ENCODE results near the gene HID1. TPM values are rescaled to one million over a fixed set of nuclear protein-coding genes. Genes with fewer than 3 reads are reported as not detected.
A peak's percentile ranks its signal among the peaks of the same experiment; 100 is the strongest.

HID1 gene
- total and polyA plus RNA-seq, 2 experiments from 2014 or later = 8.7 to 10.9 TPM

DNA sequence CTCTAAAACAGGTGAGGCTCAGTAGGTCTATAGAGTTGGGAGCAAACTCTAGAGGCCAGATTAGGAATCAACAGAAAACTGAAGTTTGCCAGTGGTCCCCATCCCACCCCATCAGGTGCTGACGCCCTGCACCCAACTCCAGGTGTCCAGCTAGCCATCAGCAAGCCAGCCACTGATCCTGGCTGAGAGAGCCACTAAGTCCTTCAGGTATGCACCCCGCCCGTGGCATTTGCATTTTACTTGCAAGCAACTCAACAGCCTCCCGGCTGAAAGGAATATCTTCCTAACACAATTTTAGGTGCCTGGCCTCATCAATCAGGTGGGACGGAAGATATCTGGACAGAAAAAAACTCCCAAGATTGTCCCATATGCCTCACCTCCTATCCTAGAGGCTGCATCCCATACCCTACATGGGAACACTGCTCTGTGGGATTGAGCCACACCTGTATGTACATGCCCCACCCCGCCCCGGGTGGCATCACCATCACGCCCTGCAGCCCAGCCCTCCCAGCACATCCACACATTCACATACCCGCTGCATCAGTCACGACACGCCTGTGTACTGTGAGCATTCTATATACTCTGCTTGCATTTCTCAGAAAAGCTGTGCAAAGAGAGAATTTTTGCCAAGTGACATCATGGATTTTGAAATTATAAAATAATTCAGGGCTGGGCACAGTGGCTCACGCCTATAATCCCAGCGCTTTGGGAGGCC, 28.6 kb downstream of the HID1 start:
- Mint-ChIP-seq H3K4me3 (no peak overlapping the region), H3K27me3 (ENCODE audit: insufficient read depth, low read depth, poor library complexity) (peaks cover 21% of the 10 kb centered on the region), H3K36me3 (ENCODE audit: low read depth) (no peaks in the 10 kb centered on the region), H3K27ac (no peak overlapping the region), H3K4me1 (peaks cover 11% of the 10 kb centered on the region), H3K9me3 (no peaks in the 10 kb centered on the region)
- Histone ChIP-seq H3K9me2 (ENCODE audit: insufficient read depth) (no peaks in the 10 kb centered on the region), H3K4me1 (ENCODE audit: insufficient read depth) (0 out of 2 replicates have a peak, but pooled peaks cover 4% of the 10 kb centered on the region), H4K20me1 (replicated peaks; ENCODE audit: insufficient read depth) (no peaks in the 10 kb centered on the region), H3K27me3 (ENCODE audit: insufficient read depth) (peaks cover 10% of the 10 kb centered on the region), H3K27ac (ENCODE audit: low read depth) (no peak overlapping the region), H3K36me3 (ENCODE audit: insufficient read depth) (no peaks in the 10 kb centered on the region), H3K4me3 (no peak overlapping the region), H3K4me2 (no peak overlapping the region), H2AFZ (no peak overlapping the region), H3F3A (replicated peaks; ENCODE audit: low read depth) (no peaks in the 10 kb centered on the region), H3K79me2 (replicated peaks; ENCODE audit: insufficient read depth) (no peaks in the 10 kb centered on the region)
- peak; percentile 73 for ATAC-seq
- DNase-seq (ENCODE audit: low spot score) = peak; percentile 51
- TF ChIP-seq EZH2 (IDR thresholded peaks at IDR 0.05; ENCODE audit: low read depth, unreplicated experiment) (no peak), CREB1 (CRISPR knock-in tag; IDR thresholded peaks at IDR 0.05; ENCODE audit: low read depth) (no peak), EZH2phosphoT487 (IDR thresholded peaks at IDR 0.05; ENCODE audit: unreplicated experiment) (no peak), POLR2AphosphoS5 (IDR thresholded peaks at IDR 0.05; ENCODE audit: low read depth) (no peak), ZNF114 (CRISPR knock-in tag; IDR thresholded peaks at IDR 0.05) (no peak), STAT1 (IDR thresholded peaks at IDR 0.05; ENCODE audit: unreplicated experiment) (no peak), ZNF331 (CRISPR knock-in tag; IDR thresholded peaks at IDR 0.05; ENCODE audit: low read depth) (no peak), JUNB (IDR thresholded peaks at IDR 0.05; ENCODE audit: unreplicated experiment) (no peak), NANOG (IDR thresholded peaks at IDR 0.05; ENCODE audit: borderline replicate concordance) (no peak)
- TF ChIP-seq, protein P1, sequence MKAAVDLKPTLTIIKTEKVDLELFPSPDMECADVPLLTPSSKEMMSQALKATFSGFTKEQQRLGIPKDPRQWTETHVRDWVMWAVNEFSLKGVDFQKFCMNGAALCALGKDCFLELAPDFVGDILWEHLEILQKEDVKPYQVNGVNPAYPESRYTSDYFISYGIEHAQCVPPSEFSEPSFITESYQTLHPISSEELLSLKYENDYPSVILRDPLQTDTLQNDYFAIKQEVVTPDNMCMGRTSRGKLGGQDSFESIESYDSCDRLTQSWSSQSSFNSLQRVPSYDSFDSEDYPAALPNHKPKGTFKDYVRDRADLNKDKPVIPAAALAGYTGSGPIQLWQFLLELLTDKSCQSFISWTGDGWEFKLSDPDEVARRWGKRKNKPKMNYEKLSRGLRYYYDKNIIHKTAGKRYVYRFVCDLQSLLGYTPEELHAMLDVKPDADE (IDR thresholded peaks at IDR 0.05) = no peak
- TF ChIP-seq, protein P2, sequence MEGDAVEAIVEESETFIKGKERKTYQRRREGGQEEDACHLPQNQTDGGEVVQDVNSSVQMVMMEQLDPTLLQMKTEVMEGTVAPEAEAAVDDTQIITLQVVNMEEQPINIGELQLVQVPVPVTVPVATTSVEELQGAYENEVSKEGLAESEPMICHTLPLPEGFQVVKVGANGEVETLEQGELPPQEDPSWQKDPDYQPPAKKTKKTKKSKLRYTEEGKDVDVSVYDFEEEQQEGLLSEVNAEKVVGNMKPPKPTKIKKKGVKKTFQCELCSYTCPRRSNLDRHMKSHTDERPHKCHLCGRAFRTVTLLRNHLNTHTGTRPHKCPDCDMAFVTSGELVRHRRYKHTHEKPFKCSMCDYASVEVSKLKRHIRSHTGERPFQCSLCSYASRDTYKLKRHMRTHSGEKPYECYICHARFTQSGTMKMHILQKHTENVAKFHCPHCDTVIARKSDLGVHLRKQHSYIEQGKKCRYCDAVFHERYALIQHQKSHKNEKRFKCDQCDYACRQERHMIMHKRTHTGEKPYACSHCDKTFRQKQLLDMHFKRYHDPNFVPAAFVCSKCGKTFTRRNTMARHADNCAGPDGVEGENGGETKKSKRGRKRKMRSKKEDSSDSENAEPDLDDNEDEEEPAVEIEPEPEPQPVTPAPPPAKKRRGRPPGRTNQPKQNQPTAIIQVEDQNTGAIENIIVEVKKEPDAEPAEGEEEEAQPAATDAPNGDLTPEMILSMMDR (conservative IDR thresholded peaks at IDR 0.05; ENCODE audit: low read depth in 2 of 2) = no peak
- TF ChIP-seq, protein P3, sequence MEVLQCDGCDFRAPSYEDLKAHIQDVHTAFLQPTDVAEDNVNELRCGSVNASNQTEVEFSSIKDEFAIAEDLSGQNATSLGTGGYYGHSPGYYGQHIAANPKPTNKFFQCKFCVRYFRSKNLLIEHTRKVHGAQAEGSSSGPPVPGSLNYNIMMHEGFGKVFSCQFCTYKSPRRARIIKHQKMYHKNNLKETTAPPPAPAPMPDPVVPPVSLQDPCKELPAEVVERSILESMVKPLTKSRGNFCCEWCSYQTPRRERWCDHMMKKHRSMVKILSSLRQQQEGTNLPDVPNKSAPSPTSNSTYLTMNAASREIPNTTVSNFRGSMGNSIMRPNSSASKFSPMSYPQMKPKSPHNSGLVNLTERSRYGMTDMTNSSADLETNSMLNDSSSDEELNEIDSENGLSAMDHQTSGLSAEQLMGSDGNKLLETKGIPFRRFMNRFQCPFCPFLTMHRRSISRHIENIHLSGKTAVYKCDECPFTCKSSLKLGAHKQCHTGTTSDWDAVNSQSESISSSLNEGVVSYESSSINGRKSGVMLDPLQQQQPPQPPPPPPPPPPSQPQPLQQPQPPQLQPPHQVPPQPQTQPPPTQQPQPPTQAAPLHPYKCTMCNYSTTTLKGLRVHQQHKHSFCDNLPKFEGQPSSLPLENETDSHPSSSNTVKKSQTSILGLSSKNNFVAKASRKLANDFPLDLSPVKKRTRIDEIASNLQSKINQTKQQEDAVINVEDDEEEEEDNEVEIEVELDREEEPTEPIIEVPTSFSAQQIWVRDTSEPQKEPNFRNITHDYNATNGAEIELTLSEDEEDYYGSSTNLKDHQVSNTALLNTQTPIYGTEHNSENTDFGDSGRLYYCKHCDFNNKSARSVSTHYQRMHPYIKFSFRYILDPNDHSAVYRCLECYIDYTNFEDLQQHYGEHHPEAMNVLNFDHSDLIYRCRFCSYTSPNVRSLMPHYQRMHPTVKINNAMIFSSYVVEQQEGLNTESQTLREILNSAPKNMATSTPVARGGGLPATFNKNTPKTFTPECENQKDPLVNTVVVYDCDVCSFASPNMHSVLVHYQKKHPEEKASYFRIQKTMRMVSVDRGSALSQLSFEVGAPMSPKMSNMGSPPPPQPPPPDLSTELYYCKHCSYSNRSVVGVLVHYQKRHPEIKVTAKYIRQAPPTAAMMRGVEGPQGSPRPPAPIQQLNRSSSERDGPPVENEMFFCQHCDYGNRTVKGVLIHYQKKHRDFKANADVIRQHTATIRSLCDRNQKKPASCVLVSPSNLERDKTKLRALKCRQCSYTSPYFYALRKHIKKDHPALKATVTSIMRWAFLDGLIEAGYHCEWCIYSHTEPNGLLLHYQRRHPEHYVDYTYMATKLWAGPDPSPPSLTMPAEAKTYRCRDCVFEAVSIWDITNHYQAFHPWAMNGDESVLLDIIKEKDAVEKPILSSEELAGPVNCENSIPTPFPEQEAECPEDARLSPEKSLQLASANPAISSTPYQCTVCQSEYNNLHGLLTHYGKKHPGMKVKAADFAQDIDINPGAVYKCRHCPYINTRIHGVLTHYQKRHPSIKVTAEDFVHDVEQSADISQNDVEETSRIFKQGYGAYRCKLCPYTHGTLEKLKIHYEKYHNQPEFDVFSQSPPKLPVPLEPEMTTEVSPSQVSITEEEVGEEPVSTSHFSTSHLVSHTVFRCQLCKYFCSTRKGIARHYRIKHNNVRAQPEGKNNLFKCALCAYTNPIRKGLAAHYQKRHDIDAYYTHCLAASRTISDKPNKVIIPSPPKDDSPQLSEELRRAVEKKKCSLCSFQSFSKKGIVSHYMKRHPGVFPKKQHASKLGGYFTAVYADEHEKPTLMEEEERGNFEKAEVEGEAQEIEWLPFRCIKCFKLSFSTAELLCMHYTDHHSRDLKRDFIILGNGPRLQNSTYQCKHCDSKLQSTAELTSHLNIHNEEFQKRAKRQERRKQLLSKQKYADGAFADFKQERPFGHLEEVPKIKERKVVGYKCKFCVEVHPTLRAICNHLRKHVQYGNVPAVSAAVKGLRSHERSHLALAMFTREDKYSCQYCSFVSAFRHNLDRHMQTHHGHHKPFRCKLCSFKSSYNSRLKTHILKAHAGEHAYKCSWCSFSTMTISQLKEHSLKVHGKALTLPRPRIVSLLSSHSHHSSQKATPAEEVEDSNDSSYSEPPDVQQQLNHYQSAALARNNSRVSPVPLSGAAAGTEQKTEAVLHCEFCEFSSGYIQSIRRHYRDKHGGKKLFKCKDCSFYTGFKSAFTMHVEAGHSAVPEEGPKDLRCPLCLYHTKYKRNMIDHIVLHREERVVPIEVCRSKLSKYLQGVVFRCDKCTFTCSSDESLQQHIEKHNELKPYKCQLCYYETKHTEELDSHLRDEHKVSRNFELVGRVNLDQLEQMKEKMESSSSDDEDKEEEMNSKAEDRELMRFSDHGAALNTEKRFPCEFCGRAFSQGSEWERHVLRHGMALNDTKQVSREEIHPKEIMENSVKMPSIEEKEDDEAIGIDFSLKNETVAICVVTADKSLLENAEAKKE (CRISPR knock-in tag; IDR thresholded peaks at IDR 0.05) = no peak
- TF ChIP-seq, protein P4, sequence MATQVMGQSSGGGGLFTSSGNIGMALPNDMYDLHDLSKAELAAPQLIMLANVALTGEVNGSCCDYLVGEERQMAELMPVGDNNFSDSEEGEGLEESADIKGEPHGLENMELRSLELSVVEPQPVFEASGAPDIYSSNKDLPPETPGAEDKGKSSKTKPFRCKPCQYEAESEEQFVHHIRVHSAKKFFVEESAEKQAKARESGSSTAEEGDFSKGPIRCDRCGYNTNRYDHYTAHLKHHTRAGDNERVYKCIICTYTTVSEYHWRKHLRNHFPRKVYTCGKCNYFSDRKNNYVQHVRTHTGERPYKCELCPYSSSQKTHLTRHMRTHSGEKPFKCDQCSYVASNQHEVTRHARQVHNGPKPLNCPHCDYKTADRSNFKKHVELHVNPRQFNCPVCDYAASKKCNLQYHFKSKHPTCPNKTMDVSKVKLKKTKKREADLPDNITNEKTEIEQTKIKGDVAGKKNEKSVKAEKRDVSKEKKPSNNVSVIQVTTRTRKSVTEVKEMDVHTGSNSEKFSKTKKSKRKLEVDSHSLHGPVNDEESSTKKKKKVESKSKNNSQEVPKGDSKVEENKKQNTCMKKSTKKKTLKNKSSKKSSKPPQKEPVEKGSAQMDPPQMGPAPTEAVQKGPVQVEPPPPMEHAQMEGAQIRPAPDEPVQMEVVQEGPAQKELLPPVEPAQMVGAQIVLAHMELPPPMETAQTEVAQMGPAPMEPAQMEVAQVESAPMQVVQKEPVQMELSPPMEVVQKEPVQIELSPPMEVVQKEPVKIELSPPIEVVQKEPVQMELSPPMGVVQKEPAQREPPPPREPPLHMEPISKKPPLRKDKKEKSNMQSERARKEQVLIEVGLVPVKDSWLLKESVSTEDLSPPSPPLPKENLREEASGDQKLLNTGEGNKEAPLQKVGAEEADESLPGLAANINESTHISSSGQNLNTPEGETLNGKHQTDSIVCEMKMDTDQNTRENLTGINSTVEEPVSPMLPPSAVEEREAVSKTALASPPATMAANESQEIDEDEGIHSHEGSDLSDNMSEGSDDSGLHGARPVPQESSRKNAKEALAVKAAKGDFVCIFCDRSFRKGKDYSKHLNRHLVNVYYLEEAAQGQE (IDR thresholded peaks at IDR 0.05; ENCODE audit: unreplicated experiment) = no peak

Data from GM23338 (cell line).